HepG2 (cell line): Measurements from ENCODE around the gene AS3MT. TPM values are rescaled to one million over a fixed set of nuclear protein-coding genes. Genes with fewer than 3 reads are reported as not detected.
A peak's percentile ranks its signal among the peaks of the same experiment; 100 is the strongest.

ENCODE experiments used
- HDAC1 ChIP-seq: sonication (generic); formaldehyde crosslinking; IDR thresholded peaks from 2 replicates; pipeline ENCODE4 v1.5.1; 2020; ENCODE audit warnings: mild to moderate bottlenecking, missing genetic modification reagents
- HNF4G ChIP-seq, 2 experiments: sonication (generic) in 1 of 2; formaldehyde crosslinking in 1 of 2; IDR thresholded peaks; 2 replicates each; pipeline versions ENCODE4 v1.4.0 to v1.6.1; 2011 to 2020; ENCODE audit warnings: borderline replicate concordance in 2 of 2, low read depth in 2 of 2, mild to moderate bottlenecking in 2 of 2, low read length in 1 of 2, missing genetic modification reagents in 1 of 2, moderate library complexity in 1 of 2
- LCORL ChIP-seq, 2 experiments: fragments of 450-650 bp in 1 of 2; sonication (generic) in 1 of 2; formaldehyde crosslinking in 1 of 2; IDR thresholded peaks; 2 replicates each; pipeline versions ENCODE4 v1.5.0 to v1.6.1; 2017 to 2020; ENCODE audit warnings: antibody characterized with exemption in 1 of 2, missing genetic modification reagents in 1 of 2
- MIXL1 ChIP-seq: IDR thresholded peaks from 2 replicates; pipeline ENCODE4 v1.6.1; 2016
- MZF1 ChIP-seq: sonication (generic); formaldehyde crosslinking; IDR thresholded peaks from 2 replicates; pipeline ENCODE4 v1.8.1; 2023; ENCODE audit warnings: mild to moderate bottlenecking, missing genetic modification reagents, borderline replicate concordance
- NCOR1 ChIP-seq: fragments of 200-600 bp; sonication (generic); IDR thresholded peaks from 2 replicates; pipeline ENCODE4 v1.7.0; 2017; ENCODE audit warnings: antibody characterized with exemption, low read length, borderline replicate concordance
- NFIC ChIP-seq: IDR thresholded peaks from 2 replicates; pipeline ENCODE4 v1.6.1; 2012; ENCODE audit warnings: mild to moderate bottlenecking, low read length, inconsistent platforms
- NFKB2 ChIP-seq: sonication (generic); formaldehyde crosslinking; IDR thresholded peaks from 2 replicates; pipeline ENCODE4 v1.4.0; 2020; ENCODE audit warnings: missing genetic modification reagents, borderline replicate concordance
- NFKBIZ ChIP-seq: IDR thresholded peaks from 2 replicates; pipeline ENCODE4 v1.6.1; 2018; ENCODE audit warnings: missing genetic modification reagents, missing compliant biosample characterization
- NONO ChIP-seq, 2 experiments: fragments of 450-650 bp in 1 of 2; sonication (generic) in 1 of 2; formaldehyde crosslinking in 1 of 2; IDR thresholded peaks in 1 of 2; conservative IDR thresholded peaks in 1 of 2; 2 replicates each; pipeline versions ENCODE4 v1.6.1 to v1.8.0; 2017 to 2022; ENCODE audit warnings: mild to moderate bottlenecking in 1 of 2, missing genetic modification reagents in 1 of 2, moderate library complexity in 1 of 2
- SMARCE1 ChIP-seq: fragments of 450-650 bp; IDR thresholded peaks from 2 replicates; pipeline ENCODE4 v1.6.1; 2017; ENCODE audit warnings: borderline replicate concordance
- ZBTB20 ChIP-seq: sonication (generic); formaldehyde crosslinking; IDR thresholded peaks from 2 replicates; pipeline ENCODE4 v1.8.1; 2023; ENCODE audit warnings: missing genetic modification reagents, low read depth, mild to moderate bottlenecking, borderline replicate concordance
- ZNF235 ChIP-seq: sonication (generic); formaldehyde crosslinking; IDR thresholded peaks from 2 replicates; pipeline ENCODE4 v1.8.1; 2023; ENCODE audit warnings: mild to moderate bottlenecking, missing genetic modification reagents, borderline replicate concordance
- ZNF615 ChIP-seq: sonication (generic); formaldehyde crosslinking; IDR thresholded peaks from 2 replicates; pipeline ENCODE4 v1.5.0; 2020; ENCODE audit warnings: mild to moderate bottlenecking, missing genetic modification reagents, borderline replicate concordance
- polyA plus RNA-seq, 8 experiments: library from polyadenylated mRNA; depleted of rRNA in 3 of 8; stranded (reverse) in 7 of 8; unstranded in 1 of 8; fragments of >200 nt; fragmentation: Illumina TruSeq in 4 of 8; extraction: Trizol in 4 of 8; gene quantifications; 2 replicates each; pipeline versions ENCODE4 v1.2.1 to v1.2.3, GENCODE V29; 2011 to 2016; ENCODE audit warnings: low read depth in 4 of 8, missing spikeins in 1 of 8, mixed read lengths in 1 of 8; ENCODE audit not compliant: insufficient read depth in 1 of 8
- total RNA-seq, 5 experiments: library from RNA; depleted of rRNA; stranded (reverse); fragments of >200 nt; fragmentation: Illumina TruSeq; extraction: Trizol; gene quantifications; 2 replicates each; pipeline ENCODE4 v1.2.3, GENCODE V29; 2016; ENCODE audit warnings: low read depth in 1 of 5
- TF ChIP-seq, protein P1 (sequence below): sonication (generic); formaldehyde crosslinking; conservative IDR thresholded peaks from 2 replicates; pipeline ENCODE4 v1.4.0; 2020; ENCODE audit warnings: mild to moderate bottlenecking, missing genetic modification reagents, moderate library complexity
- TF ChIP-seq, protein P2 (sequence below): IDR thresholded peaks from 2 replicates; pipeline ENCODE4 v1.6.1; 2016; ENCODE audit warnings: low read depth
- TF ChIP-seq, protein P3 (sequence below): IDR thresholded peaks from 2 replicates; pipeline ENCODE4 v1.6.1; 2012; ENCODE audit warnings: low read depth, low read length, improper control_type of control experiment
- TF ChIP-seq, protein P4 (sequence below): sonication (generic); formaldehyde crosslinking; IDR thresholded peaks from 2 replicates; pipeline ENCODE4 v1.5.0; 2020; ENCODE audit warnings: missing genetic modification reagents
- TF ChIP-seq, protein P5 (sequence below): sonication (generic); formaldehyde crosslinking; IDR thresholded peaks from 2 replicates; pipeline ENCODE4 v1.4.0; 2020; ENCODE audit warnings: missing genetic modification reagents, mild to moderate bottlenecking, borderline replicate concordance

Gene AS3MT
- total and polyA plus RNA-seq, 2 of the 13 experiments (the other 11 are each of a cell fraction or from before 2014, with no cell fraction given): 8.7 to 17.4 TPM

DNA sequence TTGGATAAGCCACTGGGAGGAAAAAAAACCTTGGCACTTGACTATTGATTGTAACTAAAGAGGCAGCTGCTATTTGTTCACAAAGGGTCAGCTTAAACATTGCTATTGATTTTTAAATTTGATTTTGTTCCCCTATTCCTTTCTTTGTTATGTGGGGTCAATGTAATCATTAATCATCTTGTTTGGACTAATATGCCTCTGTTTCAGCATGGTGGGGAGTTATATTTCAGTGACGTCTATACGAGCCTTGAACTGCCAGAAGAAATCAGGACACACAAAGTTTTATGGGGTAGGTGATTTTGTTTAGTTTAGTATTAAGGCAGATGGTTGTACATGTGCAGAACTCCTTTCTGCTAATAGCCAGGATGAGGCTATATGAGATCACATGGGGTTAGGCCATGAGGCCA is 7.5 kb downstream of the AS3MT start (continued):
- TF ChIP-seq, protein P1, sequence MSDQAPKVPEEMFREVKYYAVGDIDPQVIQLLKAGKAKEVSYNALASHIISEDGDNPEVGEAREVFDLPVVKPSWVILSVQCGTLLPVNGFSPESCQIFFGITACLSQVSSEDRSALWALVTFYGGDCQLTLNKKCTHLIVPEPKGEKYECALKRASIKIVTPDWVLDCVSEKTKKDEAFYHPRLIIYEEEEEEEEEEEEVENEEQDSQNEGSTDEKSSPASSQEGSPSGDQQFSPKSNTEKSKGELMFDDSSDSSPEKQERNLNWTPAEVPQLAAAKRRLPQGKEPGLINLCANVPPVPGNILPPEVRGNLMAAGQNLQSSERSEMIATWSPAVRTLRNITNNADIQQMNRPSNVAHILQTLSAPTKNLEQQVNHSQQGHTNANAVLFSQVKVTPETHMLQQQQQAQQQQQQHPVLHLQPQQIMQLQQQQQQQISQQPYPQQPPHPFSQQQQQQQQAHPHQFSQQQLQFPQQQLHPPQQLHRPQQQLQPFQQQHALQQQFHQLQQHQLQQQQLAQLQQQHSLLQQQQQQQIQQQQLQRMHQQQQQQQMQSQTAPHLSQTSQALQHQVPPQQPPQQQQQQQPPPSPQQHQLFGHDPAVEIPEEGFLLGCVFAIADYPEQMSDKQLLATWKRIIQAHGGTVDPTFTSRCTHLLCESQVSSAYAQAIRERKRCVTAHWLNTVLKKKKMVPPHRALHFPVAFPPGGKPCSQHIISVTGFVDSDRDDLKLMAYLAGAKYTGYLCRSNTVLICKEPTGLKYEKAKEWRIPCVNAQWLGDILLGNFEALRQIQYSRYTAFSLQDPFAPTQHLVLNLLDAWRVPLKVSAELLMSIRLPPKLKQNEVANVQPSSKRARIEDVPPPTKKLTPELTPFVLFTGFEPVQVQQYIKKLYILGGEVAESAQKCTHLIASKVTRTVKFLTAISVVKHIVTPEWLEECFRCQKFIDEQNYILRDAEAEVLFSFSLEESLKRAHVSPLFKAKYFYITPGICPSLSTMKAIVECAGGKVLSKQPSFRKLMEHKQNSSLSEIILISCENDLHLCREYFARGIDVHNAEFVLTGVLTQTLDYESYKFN (CRISPR knock-in tag): peak; percentile 89
- TF ChIP-seq NFIC: peak; percentile 44; the same call in 1 of the 2 replicates
- no peak for TF ChIP-seq SMARCE1
- peak; percentile 90 for TF ChIP-seq MIXL1 (CRISPR knock-in tag)
- TF ChIP-seq HDAC1 (CRISPR knock-in tag): peak; percentile 43; the same call in 1 of the 2 replicates
- TF ChIP-seq NFKB2 (CRISPR knock-in tag): no peak
- no peak for TF ChIP-seq NONO (IDR thresholded peaks at IDR 0.05)
- TF ChIP-seq NONO (CRISPR knock-in tag; conservative IDR thresholded peaks at IDR 0.05): 0 out of 2 replicates have a peak, but pooled peaks have one; percentile 39
- no peak for TF ChIP-seq ZNF235 (CRISPR knock-in tag)
- no peak for TF ChIP-seq ZBTB20 (CRISPR knock-in tag)
- TF ChIP-seq, protein P2, sequence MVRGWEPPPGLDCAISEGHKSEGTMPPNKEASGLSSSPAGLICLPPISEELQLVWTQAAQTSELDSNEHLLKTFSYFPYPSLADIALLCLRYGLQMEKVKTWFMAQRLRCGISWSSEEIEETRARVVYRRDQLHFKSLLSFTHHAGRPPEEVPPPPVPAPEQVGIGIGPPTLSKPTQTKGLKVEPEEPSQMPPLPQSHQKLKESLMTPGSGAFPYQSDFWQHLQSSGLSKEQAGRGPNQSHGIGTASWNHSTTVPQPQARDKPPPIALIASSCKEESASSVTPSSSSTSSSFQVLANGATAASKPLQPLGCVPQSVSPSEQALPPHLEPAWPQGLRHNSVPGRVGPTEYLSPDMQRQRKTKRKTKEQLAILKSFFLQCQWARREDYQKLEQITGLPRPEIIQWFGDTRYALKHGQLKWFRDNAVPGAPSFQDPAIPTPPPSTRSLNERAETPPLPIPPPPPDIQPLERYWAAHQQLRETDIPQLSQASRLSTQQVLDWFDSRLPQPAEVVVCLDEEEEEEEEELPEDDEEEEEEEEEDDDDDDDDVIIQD (CRISPR knock-in tag): no peak
- TF ChIP-seq, protein P3, sequence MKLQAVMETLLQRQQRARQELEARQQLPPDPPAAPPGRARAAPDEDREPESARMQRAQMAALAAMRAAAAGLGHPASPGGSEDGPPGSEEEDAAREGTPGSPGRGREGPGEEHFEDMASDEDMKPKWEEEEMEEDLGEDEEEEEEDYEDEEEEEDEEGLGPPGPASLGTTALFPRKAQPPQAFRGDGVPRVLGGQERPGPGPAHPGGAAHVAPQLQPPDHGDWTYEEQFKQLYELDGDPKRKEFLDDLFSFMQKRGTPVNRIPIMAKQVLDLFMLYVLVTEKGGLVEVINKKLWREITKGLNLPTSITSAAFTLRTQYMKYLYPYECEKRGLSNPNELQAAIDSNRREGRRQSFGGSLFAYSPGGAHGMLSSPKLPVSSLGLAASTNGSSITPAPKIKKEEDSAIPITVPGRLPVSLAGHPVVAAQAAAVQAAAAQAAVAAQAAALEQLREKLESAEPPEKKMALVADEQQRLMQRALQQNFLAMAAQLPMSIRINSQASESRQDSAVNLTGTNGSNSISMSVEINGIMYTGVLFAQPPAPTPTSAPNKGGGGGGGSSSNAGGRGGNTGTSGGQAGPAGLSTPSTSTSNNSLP: peak; percentile 57; the same call in 1 of the 2 replicates
- TF ChIP-seq NFKBIZ (CRISPR knock-in tag): no peak
- TF ChIP-seq MZF1 (CRISPR knock-in tag): no peak
- TF ChIP-seq LCORL (IDR thresholded peaks at IDR 0.05): peak; percentile 40; the same call in 1 of the 2 replicates
- no peak for TF ChIP-seq LCORL (CRISPR knock-in tag; IDR thresholded peaks at IDR 0.05)
- TF ChIP-seq, protein P4, sequence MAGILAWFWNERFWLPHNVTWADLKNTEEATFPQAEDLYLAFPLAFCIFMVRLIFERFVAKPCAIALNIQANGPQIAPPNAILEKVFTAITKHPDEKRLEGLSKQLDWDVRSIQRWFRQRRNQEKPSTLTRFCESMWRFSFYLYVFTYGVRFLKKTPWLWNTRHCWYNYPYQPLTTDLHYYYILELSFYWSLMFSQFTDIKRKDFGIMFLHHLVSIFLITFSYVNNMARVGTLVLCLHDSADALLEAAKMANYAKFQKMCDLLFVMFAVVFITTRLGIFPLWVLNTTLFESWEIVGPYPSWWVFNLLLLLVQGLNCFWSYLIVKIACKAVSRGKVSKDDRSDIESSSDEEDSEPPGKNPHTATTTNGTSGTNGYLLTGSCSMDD: no peak
- TF ChIP-seq NCOR1: no peak; the same call in 1 of the 2 replicates
- no peak for TF ChIP-seq ZNF615 (CRISPR knock-in tag)
- TF ChIP-seq HNF4G (IDR thresholded peaks at IDR 0.05; ENCODE audit: borderline replicate concordance, low read depth, low read length): 0 out of 2 replicates have a peak, but pooled peaks have one; percentile 21
- no peak for TF ChIP-seq HNF4G (CRISPR knock-in tag; IDR thresholded peaks at IDR 0.05; ENCODE audit: borderline replicate concordance, low read depth)
- TF ChIP-seq, protein P5, sequence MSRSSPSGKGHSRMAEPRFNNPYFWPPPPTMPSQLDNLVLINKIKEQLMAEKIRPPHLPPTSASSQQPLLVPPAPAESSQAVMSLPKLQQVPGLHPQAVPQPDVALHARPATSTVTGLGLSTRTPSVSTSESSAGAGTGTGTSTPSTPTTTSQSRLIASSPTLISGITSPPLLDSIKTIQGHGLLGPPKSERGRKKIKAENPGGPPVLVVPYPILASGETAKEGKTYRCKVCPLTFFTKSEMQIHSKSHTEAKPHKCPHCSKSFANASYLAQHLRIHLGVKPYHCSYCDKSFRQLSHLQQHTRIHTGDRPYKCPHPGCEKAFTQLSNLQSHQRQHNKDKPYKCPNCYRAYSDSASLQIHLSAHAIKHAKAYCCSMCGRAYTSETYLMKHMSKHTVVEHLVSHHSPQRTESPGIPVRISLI (CRISPR knock-in tag): peak; percentile 69
